Pulmonary artery endothelial cell (primary cell): ENCODE results near the gene ARIH1. TPM values are rescaled to one million over a fixed set of nuclear protein-coding genes. Genes with fewer than 3 reads are reported as not detected.
"Not testable (repeated sequence)": the region's sequence is repeated elsewhere in the genome, so short reads cannot be mapped to it uniquely, and the experiment has no call there.

Experiments
- DNase-seq: peaks from one replicate; pipeline ENCODE4 v3.0.0-alpha.2; 2011; ENCODE audit warnings: low read depth, low spot score
- total RNA-seq: library from RNA; depleted of rRNA; stranded (reverse); fragments of >200 nt; gene quantifications from 2 replicates; pipeline ENCODE4 v1.2.3, GENCODE V29; 2014

ARIH1 gene, protein sequence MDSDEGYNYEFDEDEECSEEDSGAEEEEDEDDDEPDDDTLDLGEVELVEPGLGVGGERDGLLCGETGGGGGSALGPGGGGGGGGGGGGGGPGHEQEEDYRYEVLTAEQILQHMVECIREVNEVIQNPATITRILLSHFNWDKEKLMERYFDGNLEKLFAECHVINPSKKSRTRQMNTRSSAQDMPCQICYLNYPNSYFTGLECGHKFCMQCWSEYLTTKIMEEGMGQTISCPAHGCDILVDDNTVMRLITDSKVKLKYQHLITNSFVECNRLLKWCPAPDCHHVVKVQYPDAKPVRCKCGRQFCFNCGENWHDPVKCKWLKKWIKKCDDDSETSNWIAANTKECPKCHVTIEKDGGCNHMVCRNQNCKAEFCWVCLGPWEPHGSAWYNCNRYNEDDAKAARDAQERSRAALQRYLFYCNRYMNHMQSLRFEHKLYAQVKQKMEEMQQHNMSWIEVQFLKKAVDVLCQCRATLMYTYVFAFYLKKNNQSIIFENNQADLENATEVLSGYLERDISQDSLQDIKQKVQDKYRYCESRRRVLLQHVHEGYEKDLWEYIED
- 46.2 and 57.4 TPM in 2 replicates for total RNA-seq

- peak; percentile 85 for DNase-seq
Measured at GRCh38 chr15:72473614-72474465, at the start of gene ARIH1. Gene ARIH1 (plus strand): TSS chr15:72474330. CDS start chr15:72474640, 310 bp downstream.

- no peak for DNase-seq
Measured at GRCh38 chr15:72426753-72427152, 47.4 kb upstream of the ARIH1 start.

GRCh38 chr15:72437650-72438316, 36.3 kb upstream of the ARIH1 start:
- DNase-seq = no peak

- DNase-seq = not testable (repeated sequence)
Measured at GRCh38 chr15:72442848-72443247, 31.3 kb upstream of the ARIH1 start.

DNA sequence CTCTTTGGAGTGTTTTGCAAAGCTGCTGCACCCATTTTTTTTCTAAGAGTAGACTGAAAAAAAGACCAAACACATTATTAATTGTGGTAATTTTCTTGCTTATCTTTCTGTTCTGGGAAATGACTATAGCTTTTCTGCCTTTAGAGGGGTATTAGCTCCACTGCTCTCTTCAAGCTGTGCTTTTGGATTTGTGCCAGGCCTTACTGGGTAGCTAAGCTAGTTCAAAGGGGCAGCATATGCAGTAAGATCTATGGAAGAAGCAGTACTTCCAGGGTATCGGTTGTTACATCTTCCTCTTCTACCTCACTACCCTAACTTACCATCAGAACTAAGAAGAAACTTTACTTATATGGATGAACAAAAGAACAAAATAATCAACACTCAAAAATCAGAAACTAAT, 28.7 kb upstream of the ARIH1 start:
- DNase-seq = no peak

DNA sequence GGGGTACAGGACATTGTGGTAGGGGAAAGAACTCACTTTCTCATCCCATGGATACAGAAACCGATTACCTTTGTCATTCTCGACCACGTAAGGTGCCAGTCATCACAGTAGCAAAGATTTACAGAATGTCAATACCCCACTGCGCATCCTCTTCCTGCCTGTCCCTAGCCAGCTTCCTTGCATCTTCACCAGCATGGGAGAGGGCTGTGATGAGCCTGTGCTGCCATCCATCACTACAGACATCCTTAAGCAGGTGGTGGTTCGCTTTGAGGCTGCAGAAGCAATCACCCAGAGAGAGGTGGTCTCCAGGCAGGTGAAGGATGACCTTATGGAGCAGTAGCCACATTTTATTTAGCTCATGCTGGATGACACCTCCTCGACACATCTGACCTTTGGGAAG, 23.3 kb upstream of the ARIH1 start:
- DNase-seq = no peak

DNA sequence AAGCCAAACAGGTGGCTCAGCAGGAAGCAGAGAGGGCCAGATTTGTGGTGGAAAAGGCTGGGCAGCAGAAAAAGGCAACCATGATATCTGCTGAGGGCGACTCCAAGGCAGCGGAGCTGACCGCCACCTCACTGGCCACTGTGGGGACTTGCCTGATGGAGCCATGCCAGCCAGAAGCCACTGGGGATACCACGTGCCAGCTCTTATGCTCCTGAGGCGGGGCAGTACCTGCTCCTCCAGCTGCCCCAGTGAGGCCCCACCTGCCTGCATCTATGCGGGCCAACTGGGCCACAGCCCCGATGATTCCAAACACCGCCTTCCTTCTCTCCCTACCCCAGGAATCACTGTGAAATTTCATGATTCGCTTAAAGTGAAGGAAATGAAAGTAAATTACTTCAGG, 22.9 kb upstream of the ARIH1 start:
- DNase-seq = no peak

- DNase-seq = no peak
Measured at GRCh38 chr15:72456684-72457083, 17.4 kb upstream of the ARIH1 start.

DNA sequence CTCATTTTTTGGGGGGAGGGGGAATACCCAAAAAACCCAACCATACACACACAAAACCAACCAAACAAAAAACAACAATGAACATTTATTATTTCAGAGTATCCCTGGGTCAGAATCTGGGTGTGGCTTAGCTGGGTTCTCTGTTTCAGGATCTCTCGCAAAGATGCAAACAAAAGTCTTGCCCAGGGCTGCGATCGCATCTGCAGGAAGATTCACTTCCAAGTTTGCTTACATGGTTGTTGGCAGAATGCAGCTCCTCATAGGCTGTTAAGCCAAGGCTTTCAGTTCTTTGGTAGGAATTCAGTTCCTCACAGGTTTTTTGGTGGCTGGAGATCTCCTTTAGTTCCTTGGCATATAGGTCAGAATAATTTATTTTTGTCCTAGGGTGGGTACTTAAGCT, 13.7 kb upstream of the ARIH1 start:
- DNase-seq = no peak

- DNase-seq = no peak
Measured at GRCh38 chr15:72463702-72464101, 10.4 kb upstream of the ARIH1 start.

- DNase-seq = no peak
Measured at GRCh38 chr15:72464251-72464650, 9.9 kb upstream of the ARIH1 start.

DNA sequence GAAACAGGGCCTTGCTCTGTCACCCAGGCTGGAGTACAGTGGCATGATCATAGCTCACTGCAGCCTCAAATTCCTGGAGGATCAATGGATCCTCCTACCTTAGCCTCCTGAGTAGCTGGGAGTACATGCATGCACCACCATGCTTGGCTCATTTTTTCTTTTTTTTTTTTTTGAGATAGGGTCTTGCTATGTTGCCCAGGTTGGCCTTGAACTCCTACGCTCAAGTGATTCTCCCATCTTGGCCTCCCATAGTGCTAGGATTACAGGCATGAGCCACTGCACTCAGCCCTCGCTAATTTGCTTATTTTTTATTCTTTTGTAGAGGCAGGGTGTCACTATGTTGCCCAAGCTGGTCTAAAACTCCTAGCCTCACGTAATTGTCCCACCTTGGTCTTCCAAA, 6.0 kb upstream of the ARIH1 start:
- DNase-seq = no peak

DNA sequence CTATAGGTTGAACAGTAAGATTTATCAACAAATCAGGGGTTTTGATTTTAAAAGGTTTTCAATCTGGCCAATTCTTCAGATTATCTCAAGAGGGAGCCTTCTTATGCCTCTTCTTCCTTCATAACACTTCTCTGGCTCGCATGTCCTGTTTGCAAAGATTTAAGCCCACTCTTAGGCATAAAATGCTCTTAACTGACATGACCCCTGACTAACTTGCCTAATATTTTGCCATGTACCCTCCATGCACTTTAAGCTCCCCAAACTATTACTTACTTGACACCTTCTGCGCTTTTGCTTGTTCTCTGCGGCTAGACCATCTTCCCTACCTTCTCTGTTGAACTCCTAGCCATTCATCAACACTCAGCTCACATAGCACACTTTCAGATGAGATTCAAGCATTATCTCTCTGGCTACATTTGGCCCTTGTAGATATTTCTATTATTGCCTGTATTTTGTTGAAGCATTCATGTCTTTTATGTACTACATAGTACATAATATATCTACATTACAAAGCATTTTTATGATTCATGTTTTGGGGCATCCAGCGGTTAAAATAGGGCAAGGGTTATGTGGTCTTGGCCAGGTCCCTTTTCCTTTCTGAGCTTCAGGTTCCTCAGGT, 1.0 kb upstream of the ARIH1 start:
- no peak for DNase-seq

GRCh38 chr15:72474466-72474911, 359 bp downstream of the ARIH1 start:
- no peak for DNase-seq

GRCh38 chr15:72474912-72475628, 940 bp downstream of the ARIH1 start:
- no peak for DNase-seq

GRCh38 chr15:72475674-72476073, 1.5 kb downstream of the ARIH1 start:
- DNase-seq = no peak

DNA sequence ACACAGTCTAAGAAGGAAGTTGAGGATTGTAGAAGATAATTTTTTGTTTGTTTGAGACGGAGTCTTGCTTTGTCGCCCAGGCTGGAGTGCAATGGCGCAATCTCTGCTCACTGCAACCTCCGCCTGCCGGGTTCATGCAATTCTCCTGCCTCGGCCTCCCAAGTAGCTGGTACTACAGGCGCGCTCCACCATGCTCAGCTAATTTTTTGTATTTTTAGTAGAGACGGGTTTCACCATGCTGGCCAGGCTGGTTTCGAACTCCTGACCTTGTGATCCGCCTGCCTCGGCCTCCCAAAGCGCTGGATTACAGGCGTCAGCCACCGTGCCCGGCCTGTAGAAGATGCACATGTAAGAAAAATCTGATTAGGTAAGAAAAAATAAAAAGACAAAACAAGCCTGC, 2.2 kb downstream of the ARIH1 start:
- not testable (repeated sequence) for DNase-seq

- no peak for DNase-seq
Measured at GRCh38 chr15:72481015-72481659, 7.0 kb downstream of the ARIH1 start.

DNA sequence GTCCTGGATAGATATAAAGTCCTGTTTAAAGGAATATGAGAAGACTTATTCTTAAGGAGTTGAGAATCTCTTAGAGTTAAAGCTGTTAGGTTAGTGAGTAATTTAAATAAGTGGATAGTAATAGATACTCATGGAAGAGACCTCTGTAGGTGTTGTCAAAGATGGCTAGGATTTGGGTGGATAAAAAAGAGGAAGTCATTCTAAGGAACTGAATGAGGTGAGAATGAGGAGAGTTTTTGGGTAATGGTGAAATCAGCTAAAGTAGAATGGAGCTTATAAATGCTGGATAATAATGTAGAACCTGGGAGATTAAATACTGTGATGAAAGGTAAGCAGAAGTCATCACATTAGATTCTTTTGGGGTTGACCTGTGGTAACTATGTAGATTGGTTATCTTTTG, 8.1 kb downstream of the ARIH1 start:
- no peak for DNase-seq

DNA sequence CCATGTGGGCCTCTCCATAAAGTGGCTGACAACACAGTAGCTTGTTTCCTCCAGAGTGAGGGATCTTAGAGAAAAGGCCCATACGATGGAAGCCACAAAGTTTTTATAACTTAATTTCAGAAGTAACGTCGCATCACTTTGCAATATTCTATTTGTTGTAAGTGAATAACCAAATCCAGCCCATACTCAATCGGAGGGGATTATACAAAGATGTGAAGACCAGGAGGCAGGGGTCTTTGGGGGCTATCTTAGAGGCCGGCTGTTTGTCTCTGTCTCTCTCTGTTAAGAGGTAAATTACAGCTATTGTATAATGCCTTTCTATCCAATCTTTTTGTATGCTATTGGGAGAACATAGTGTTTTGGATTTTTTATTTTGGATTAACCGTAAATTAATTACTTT, 9.1 kb downstream of the ARIH1 start:
- no peak for DNase-seq
